ENCODE data around the gene EXPH5. TPM values are rescaled to one million over a fixed set of nuclear protein-coding genes. Genes with fewer than 3 reads are reported as not detected.

EXPH5 gene
- total RNA-seq, 3 donors from 2014 or later (not counting 1 experiment from before 2014, with no cell fraction given) = 1.5 to 5.4 (median 2.6) TPM

GRCh38 chr11:108584973-108585372, 8.6 kb downstream of the EXPH5 start:
- no peaks in the 10 kb centered on the region for H3K27me3 ChIP-seq (ENCODE audit: control insufficient read depth, insufficient read depth, low read length)
- no peak for TF ChIP-seq CTCF (IDR thresholded peaks at IDR 0.05)
- no peak for ATAC-seq

GRCh38 chr11:108580645-108581044, 12.9 kb downstream of the EXPH5 start:
- Histone ChIP-seq H3K27ac (ENCODE audit: low read length) (no peak overlapping the region), H3K4me1 (ENCODE audit: control insufficient read depth, insufficient read depth, low read length) (no peaks in the 10 kb centered on the region), H3K9me3 (ENCODE audit: control insufficient read depth, insufficient read depth, low read length) (no peaks in the 10 kb centered on the region), H3K4me3 (ENCODE audit: low read length) (no peak overlapping the region), H3K27me3 (ENCODE audit: control insufficient read depth, insufficient read depth, low read length) (peaks cover 2% of the 10 kb centered on the region), H3K36me3 (ENCODE audit: control insufficient read depth, insufficient read depth, low read length) (no peaks in the 10 kb centered on the region)
- TF ChIP-seq CTCF (IDR thresholded peaks at IDR 0.05) = no peak
- no peaks in the 10 kb centered on the region for H3K36me3 Mint-ChIP-seq
- 100% methylated on average over 1 of the region's 2 CpGs for WGBS (ENCODE audit: insufficient coverage)
- H3K9me3 Mint-ChIP-seq = no peaks in the 10 kb centered on the region
- H3K4me1 Mint-ChIP-seq = no peaks in the 10 kb centered on the region
- no peak for DNase-seq
- no peak for ATAC-seq
- peaks cover 10 to 13% of the 10 kb centered on the region in 2 donors for H3K27me3 Mint-ChIP-seq (ENCODE audit: low read depth in 2 of 2)
- intact Hi-C loops (cut with micrococcal nuclease) = no loop called here
- H3K4me3 Mint-ChIP-seq = no peak overlapping the region
- no peak overlapping the region for H3K27ac Mint-ChIP-seq

More at GRCh38 chr11:108584973-108585372, 8.6 kb downstream of the EXPH5 start:
- Histone ChIP-seq H3K9me3 (ENCODE audit: control insufficient read depth, insufficient read depth, low read length) (no peaks in the 10 kb centered on the region), H3K36me3 (ENCODE audit: control insufficient read depth, insufficient read depth, low read length) (no peaks in the 10 kb centered on the region), H3K27ac (ENCODE audit: low read length) (no peak overlapping the region), H3K4me1 (ENCODE audit: control insufficient read depth, insufficient read depth, low read length) (no peaks in the 10 kb centered on the region), H3K4me3 (ENCODE audit: low read length) (no peak overlapping the region)
- Mint-ChIP-seq H3K27me3 (ENCODE audit: low read depth in 2 of 2) (peaks cover 0 to 1% of the 10 kb centered on the region in 2 donors), H3K36me3 (no peaks in the 10 kb centered on the region), H3K4me3 (no peak overlapping the region), H3K4me1 (no peaks in the 10 kb centered on the region), H3K9me3 (no peaks in the 10 kb centered on the region), H3K27ac (no peak overlapping the region)
- DNase-seq = no peak
- intact Hi-C loops (cut with micrococcal nuclease) = no loop called here

GRCh38 chr11:108580043-108580442, 13.5 kb downstream of the EXPH5 start:
- H3K4me3 Mint-ChIP-seq = no peak overlapping the region
- ATAC-seq = no peak
- H3K4me3 ChIP-seq (ENCODE audit: low read length) = no peak overlapping the region
- intact Hi-C loops (cut with micrococcal nuclease) = no loop called here
- peaks cover 2% of the 10 kb centered on the region for H3K27me3 ChIP-seq (ENCODE audit: control insufficient read depth, insufficient read depth, low read length)
- H3K27me3 Mint-ChIP-seq (ENCODE audit: low read depth in 2 of 2) = peaks cover 10 to 13% of the 10 kb centered on the region in 2 donors
- H3K4me1 ChIP-seq (ENCODE audit: control insufficient read depth, insufficient read depth, low read length) = no peaks in the 10 kb centered on the region
- no peak for DNase-seq
- no peaks in the 10 kb centered on the region for H3K36me3 ChIP-seq (ENCODE audit: control insufficient read depth, insufficient read depth, low read length)
- H3K9me3 ChIP-seq (ENCODE audit: control insufficient read depth, insufficient read depth, low read length) = no peaks in the 10 kb centered on the region
- no peaks in the 10 kb centered on the region for H3K4me1 Mint-ChIP-seq
- no peak overlapping the region for H3K27ac Mint-ChIP-seq
- H3K36me3 Mint-ChIP-seq = no peaks in the 10 kb centered on the region
- TF ChIP-seq CTCF (IDR thresholded peaks at IDR 0.05) = no peak
- H3K27ac ChIP-seq (ENCODE audit: low read length) = no peak overlapping the region
- no peaks in the 10 kb centered on the region for H3K9me3 Mint-ChIP-seq

- H3K27ac ChIP-seq (ENCODE audit: low read length) = no peak overlapping the region
- no peak for TF ChIP-seq CTCF (IDR thresholded peaks at IDR 0.05)
- peaks cover 10 to 13% of the 10 kb centered on the region in 2 donors for H3K27me3 Mint-ChIP-seq (ENCODE audit: low read depth in 2 of 2)
- ATAC-seq (no peak), DNase-seq (no peak)
- no peak overlapping the region for H3K27ac Mint-ChIP-seq
- WGBS (ENCODE audit: insufficient coverage) = 60% methylated on average over 1 of the region's 1 CpG
- H3K9me3 ChIP-seq (ENCODE audit: control insufficient read depth, insufficient read depth, low read length) = no peaks in the 10 kb centered on the region
- H3K9me3 Mint-ChIP-seq = no peaks in the 10 kb centered on the region
- peaks cover 2% of the 10 kb centered on the region for H3K27me3 ChIP-seq (ENCODE audit: control insufficient read depth, insufficient read depth, low read length)
- H3K4me1 Mint-ChIP-seq = peaks cover 0 to 4% of the 10 kb centered on the region in 2 donors
- no peaks in the 10 kb centered on the region for H3K4me1 ChIP-seq (ENCODE audit: control insufficient read depth, insufficient read depth, low read length)
- no peaks in the 10 kb centered on the region for H3K36me3 ChIP-seq (ENCODE audit: control insufficient read depth, insufficient read depth, low read length)
- H3K4me3 Mint-ChIP-seq = no peak overlapping the region
- H3K4me3 ChIP-seq (ENCODE audit: low read length) = no peak overlapping the region
- no peaks in the 10 kb centered on the region for H3K36me3 Mint-ChIP-seq
- intact Hi-C loops (cut with micrococcal nuclease) = no loop called here
Measured at GRCh38 chr11:108576523-108576922, 17.0 kb downstream of the EXPH5 start.

Data from natural killer cell (primary cell).